Thymus (tissue), 11 donors: ENCODE results near the gene KCNH2. TPM values are rescaled to one million over a fixed set of nuclear protein-coding genes. Genes with fewer than 3 reads are reported as not detected.

Source experiments
- DNase-seq, 9 donors: peaks; one replicate each; pipeline ENCODE4 v3.0.0-alpha.2; 2013; ENCODE audit warnings: low spot score in 9 of 9, low read depth in 6 of 9, missing footprints in 1 of 9
- H3K27ac ChIP-seq, 2 donors: one replicate each; pipeline ENCODE4 v1.5.1; 2013; ENCODE audit warnings: control low read depth in 1 of 2, low read depth in 1 of 2, low read length in 1 of 2, mild to moderate bottlenecking in 1 of 2, moderate library complexity in 1 of 2
- H3K27me3 ChIP-seq, 2 donors: one replicate each; pipeline ENCODE4 v1.5.1; 2013; ENCODE audit warnings: low read length in 1 of 2; ENCODE audit not compliant: control insufficient read depth in 2 of 2, insufficient read depth in 1 of 2
- H3K36me3 ChIP-seq, 2 donors: one replicate each; pipeline ENCODE4 v1.5.1; 2013; ENCODE audit warnings: low read length in 1 of 2, mild to moderate bottlenecking in 1 of 2, moderate library complexity in 1 of 2; ENCODE audit not compliant: control insufficient read depth in 2 of 2, insufficient read depth in 2 of 2
- H3K4me1 ChIP-seq, 2 donors: one replicate each; pipeline ENCODE4 v1.5.1; 2013; ENCODE audit warnings: low read length in 2 of 2; ENCODE audit not compliant: control insufficient read depth in 2 of 2, insufficient read depth in 2 of 2
- H3K4me3 ChIP-seq, 2 donors: one replicate each; pipeline ENCODE4 v1.5.1; 2013; ENCODE audit warnings: low read length in 2 of 2, control low read depth in 1 of 2, mild to moderate bottlenecking in 1 of 2
- H3K9me3 ChIP-seq, 2 donors: one replicate each; pipeline ENCODE4 v1.5.1; 2013; ENCODE audit warnings: low read length in 1 of 2, mild to moderate bottlenecking in 1 of 2; ENCODE audit not compliant: control insufficient read depth in 2 of 2, insufficient read depth in 1 of 2
- WGBS: extraction: QIAGEN DNeasy Blood & Tissue Kit; methylation state at CpG from one replicate; pipeline ENCODE4 v1.1.7; 2013; 5-methylcytosine and 5-hydroxymethylcytosine counted together
- polyA plus RNA-seq: library from polyadenylated mRNA; stranded (reverse); fragments of 200-250 nt; gene quantifications from one replicate; pipeline ENCODE4 v1.2.3, GENCODE V29; 2013
- total RNA-seq: library from RNA; stranded (reverse); fragments of 120-200 nt; gene quantifications from one replicate; pipeline ENCODE4 v1.2.4, GENCODE V29; 2013
- donor health status: healthy.

The KCNH2 gene
- total and polyA plus RNA-seq, 2 donors, result 1.5 to 2.3 TPM

DNA sequence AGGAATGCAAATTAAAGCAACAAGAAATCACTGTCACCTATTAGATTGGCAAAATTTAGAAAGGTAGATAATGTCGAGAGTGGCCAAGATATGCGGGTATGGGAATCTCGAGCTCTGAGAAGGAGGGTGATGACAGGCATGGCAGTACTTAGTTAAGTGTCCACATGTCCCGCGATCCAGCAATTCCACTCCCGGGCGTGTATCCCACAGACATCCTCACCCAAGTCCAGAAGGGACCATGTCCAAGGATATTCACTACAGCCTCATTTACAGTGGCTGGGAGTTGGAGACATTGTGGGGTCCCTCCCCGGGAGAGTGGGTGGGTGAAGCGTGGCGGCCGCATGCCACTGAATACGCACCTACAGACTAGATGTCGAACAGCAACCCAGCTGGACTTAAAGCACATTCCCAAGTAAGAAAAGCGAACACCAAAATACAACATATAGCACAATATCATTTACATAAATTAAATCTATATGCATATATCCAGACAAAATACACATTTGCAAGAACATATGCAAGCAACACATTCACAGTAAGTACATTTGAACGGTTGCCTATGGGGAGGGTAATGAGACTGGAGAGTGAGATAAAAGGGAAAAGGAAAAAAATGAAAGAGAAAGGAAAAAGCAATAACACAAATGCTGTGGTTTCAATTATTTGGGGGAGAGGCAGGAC lies 9.9 kb downstream of the KCNH2 start:
- H3K27ac ChIP-seq, result no peak overlapping the region

DNA sequence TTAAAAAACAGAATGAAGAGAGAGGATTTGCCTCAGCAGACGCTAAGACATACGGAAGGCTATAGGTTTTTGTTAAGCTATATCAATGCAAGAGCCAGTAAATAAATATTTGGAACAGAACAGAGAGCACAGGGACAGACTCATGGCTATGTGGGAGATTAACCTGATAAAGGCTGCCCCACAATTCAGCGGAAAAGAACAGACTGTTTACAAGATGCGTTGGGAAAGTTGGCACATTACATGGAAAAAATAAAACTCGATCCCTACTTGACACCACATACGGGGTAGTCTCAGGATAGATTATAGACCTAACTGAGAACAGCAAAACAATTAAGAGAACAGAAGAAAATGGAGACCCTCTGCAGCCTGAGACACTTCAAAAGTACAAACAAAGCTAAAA lies 10.8 kb downstream of the KCNH2 start:
- 94% methylated on average over 6 of the region's 6 CpGs for WGBS
- Histone ChIP-seq H3K4me1 (peaks cover 0 to 32% of the 10 kb centered on the region in 2 donors), H3K4me3 (no peak overlapping the region), H3K36me3 (no peaks in the 10 kb centered on the region), H3K27ac (no peak overlapping the region), H3K9me3 (no peaks in the 10 kb centered on the region), H3K27me3 (peaks cover 2 to 74% of the 10 kb centered on the region in 2 donors)
- no peak for DNase-seq

More for the DNA sequence above, 9.9 kb downstream of the KCNH2 start:
- Histone ChIP-seq H3K4me3 (no peak overlapping the region), H3K9me3 (no peaks in the 10 kb centered on the region), H3K36me3 (no peaks in the 10 kb centered on the region), H3K27me3 (peaks cover 2 to 70% of the 10 kb centered on the region in 2 donors), H3K4me1 (peaks cover 0 to 27% of the 10 kb centered on the region in 2 donors)
- WGBS, result 91% methylated on average over 15 of the region's 15 CpGs
- no peak for DNase-seq

DNA sequence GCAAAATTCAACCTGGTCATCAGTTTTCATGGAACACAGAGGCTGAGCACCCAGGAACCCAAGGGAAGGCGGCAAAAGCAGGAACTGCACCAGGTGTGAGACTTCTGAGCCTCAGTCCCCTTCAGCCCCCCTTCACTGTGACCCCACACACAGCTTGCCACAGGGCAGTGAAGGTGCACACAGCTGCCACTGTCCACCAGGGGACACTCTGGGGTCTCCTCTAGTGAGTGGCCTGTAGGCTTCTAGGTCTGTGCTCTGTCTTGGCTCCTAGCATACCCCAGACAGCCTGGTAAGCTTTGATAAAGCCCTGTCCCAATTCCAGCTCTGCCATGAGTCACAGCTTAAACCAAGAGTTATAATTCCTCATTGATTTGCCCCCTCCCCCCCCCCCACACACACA lies 12.1 kb downstream of the KCNH2 start:
- Histone ChIP-seq H3K4me3 (no peak overlapping the region), H3K27ac (no peak overlapping the region), H3K9me3 (no peaks in the 10 kb centered on the region), H3K27me3 (peaks cover 2 to 82% of the 10 kb centered on the region in 2 donors), H3K4me1 (peaks cover 0 to 26% of the 10 kb centered on the region in 2 donors), H3K36me3 (no peaks in the 10 kb centered on the region)
- DNase-seq, result no peak
- 82% methylated on average over 1 of the region's 1 CpG for WGBS

DNA sequence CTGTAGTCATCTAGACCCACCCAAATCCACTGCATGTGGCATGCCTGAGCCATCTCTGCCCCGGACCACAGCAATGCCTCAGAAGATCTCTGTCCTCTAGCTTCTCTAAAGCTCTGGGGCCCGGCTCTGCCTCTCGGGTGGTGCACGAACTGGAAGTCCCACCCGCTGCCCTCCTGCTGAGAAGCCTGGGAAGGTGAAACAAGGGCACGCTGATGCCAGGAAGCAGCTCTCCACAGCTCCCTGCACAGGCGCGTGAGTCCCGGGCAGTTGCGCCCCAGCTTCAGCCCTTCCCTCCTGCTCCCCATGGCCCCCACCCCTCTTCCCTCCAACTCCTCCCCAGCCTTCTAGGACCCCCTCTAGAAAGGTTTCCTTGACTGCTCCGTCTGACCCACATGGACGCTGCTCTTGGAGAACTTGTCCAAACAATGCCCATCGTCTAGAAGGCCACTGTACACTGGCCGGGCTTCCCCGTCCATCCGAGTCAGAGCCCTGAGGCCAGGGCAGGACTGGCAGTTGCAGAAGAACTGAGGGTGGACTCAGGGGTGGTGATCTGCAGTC lies 12.8 kb downstream of the KCNH2 start:
- no peak overlapping the region for H3K27ac ChIP-seq
- peaks cover 4 to 80% of the 10 kb centered on the region in 2 donors for H3K27me3 ChIP-seq
- WGBS, result 91% methylated on average over 16 of the region's 16 CpGs
- no peak for DNase-seq
- H3K36me3 ChIP-seq, result no peaks in the 10 kb centered on the region
- peaks cover 0 to 21% of the 10 kb centered on the region in 2 donors for H3K4me1 ChIP-seq
- no peak overlapping the region for H3K4me3 ChIP-seq
- H3K9me3 ChIP-seq, result no peaks in the 10 kb centered on the region

DNA sequence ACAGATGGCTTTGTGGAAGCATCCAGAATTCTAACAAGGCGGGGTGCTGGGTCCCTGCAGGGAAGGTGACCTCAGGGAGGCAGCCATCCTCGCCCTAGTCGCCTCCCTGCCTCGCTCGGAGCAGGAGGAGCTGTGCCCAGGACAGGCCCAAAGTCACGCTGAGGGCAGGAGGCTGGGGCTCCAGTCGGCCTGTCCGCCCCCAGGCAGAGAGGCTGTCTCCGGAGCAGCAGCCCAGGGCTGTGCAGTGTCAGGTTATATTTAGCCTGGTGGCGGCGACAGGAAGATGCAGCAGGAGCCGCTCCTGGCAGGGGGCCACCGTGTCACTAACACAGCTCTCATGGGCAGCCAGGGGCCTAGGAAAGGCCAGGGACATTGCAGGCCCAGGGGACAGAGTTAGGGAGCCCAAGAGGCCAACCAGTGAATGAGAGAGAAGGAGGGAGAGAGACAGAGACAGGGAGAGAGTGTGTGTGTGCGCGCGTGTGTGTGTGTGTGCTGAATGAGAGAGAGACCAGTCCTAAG lies 13.5 kb downstream of the KCNH2 start:
- Histone ChIP-seq H3K36me3 (no peaks in the 10 kb centered on the region), H3K9me3 (no peaks in the 10 kb centered on the region), H3K27ac (no peak overlapping the region), H3K4me1 (peaks cover 0 to 22% of the 10 kb centered on the region in 2 donors), H3K27me3 (peaks cover 4 to 79% of the 10 kb centered on the region in 2 donors), H3K4me3 (no peak overlapping the region)
- no peak for DNase-seq
- 47% methylated on average over 16 of the region's 16 CpGs for WGBS

DNA sequence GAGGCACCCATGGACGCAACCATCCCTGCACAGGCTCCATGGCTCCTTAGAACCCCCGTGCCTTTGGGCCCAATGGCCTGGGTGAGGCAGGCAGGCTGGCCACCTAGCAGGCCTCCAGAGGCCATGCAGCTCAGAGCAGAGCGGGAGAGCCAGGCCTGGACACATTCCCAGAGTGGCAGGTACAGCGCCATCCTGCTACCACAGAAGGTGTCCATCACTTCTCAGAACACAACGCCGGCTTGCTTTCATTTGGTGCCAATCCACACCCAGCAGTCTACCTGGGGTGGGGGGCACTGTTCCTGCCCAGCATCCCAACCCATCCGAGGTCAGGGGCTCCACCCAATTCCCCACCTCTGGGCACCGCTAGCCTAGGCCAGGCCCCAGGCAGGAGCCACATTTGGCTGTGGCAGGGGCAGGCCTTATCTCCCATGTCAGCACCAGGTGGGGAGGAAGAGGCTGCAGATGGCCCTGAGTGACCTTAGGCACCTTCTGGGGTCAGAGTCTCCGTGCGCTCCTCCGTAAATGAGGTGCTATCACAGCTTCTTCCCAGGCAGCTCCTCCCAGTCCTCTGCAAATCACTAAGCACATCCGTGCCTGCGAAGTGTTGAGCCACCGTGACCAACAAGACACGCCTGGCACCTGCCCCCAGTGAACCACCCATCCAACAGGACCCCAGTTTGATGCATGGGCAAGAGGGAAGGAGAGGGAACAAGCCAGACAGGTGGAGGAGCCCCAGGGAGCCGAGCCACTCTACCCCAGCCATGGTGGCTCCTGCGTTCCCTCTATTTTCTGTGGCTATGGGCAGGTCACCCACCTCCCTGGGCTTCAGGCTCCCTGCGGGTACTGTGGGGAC lies 14.2 kb downstream of the KCNH2 start:
- Histone ChIP-seq H3K4me3 (no peak overlapping the region), H3K27ac (no peak overlapping the region), H3K36me3 (no peaks in the 10 kb centered on the region), H3K4me1 (peaks cover 0 to 22% of the 10 kb centered on the region in 2 donors), H3K27me3 (peaks cover 10 to 79% of the 10 kb centered on the region in 2 donors), H3K9me3 (no peaks in the 10 kb centered on the region)
- no peak for DNase-seq
- 83% methylated on average over 18 of the region's 18 CpGs for WGBS

DNA sequence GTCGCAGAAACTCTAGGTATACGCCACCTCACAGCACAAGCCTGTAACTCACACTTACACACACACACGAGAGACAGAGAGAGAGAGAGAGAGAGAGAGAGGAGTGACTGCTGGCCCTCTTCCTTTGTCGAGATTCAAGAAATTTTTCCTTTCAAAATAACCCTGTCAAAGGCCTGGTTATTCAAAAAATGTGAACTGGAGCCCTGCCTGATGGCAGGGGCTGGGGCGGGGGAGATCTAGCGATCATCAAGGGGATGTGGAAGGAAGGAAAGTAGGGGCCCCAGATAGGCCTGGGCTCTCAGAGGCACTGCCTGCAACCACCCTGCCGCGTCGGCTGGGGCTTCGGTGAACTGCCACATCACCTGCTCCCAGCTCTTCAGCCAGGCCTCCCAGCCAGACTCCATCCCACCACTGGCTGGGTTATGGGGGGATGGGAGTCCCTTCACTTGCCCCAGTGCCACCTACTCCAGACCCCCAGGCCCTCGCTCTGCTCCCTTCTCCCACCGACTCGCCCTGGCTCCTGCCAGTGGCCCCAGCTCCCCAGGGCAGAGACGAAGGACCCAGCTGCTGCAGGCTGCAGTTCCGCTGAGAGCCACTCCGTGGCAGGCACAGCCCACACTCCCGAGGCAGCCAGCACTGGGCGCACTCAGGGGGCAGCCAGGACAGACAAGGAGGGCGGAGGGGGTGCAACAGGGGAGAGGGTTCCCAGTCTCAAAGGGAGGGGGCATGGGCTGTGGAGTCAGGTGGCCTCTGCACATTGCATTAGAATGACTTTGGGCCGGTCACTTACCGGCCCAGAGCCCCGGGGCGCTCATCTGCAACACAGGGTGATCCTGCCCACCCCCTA lies 15.3 kb downstream of the KCNH2 start:
- DNase-seq, result peak in 3 of 9 donors; percentile 59 to 63 (median 61)
- Histone ChIP-seq H3K27me3 (peaks cover 20 to 78% of the 10 kb centered on the region in 2 donors), H3K4me1 (peaks cover 0 to 19% of the 10 kb centered on the region in 2 donors), H3K27ac (no peak overlapping the region), H3K36me3 (no peaks in the 10 kb centered on the region), H3K9me3 (no peaks in the 10 kb centered on the region), H3K4me3 (no peak overlapping the region)
- 30% methylated on average over 23 of the region's 23 CpGs for WGBS

DNA sequence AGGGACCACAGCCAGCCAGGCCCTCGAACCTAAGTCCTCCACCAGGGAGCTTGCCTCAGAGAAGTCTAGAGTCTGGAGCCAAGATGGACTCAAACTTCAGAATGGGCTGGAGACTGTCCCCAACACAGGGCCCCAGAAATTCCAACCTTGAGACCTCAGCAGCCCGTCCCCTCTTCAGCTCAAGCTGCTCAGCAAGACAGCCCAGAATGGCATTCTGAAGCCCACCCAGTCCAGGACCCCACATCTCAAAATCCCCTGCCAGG lies 15.9 kb downstream of the KCNH2 start:
- 88% methylated on average over 2 of the region's 2 CpGs for WGBS
- H3K27ac ChIP-seq, result no peak overlapping the region
- DNase-seq, result no peak
- H3K4me3 ChIP-seq, result no peak overlapping the region
- peaks cover 25 to 80% of the 10 kb centered on the region in 2 donors for H3K27me3 ChIP-seq
- no peaks in the 10 kb centered on the region for H3K36me3 ChIP-seq
- peaks cover 0 to 19% of the 10 kb centered on the region in 2 donors for H3K4me1 ChIP-seq
- H3K9me3 ChIP-seq, result no peaks in the 10 kb centered on the region
